NCI-H1436 (cell line): ENCODE results near the gene PSME4.
"Not testable (repeated sequence)": the region's sequence is repeated elsewhere in the genome, so short reads cannot be mapped to it uniquely, and the experiment has no call there.

Experiments
- DNase-seq: peaks from one replicate; lab custom pipeline; 2025; lab: John Stamatoyannopoulos, UW

Gene PSME4

DNA sequence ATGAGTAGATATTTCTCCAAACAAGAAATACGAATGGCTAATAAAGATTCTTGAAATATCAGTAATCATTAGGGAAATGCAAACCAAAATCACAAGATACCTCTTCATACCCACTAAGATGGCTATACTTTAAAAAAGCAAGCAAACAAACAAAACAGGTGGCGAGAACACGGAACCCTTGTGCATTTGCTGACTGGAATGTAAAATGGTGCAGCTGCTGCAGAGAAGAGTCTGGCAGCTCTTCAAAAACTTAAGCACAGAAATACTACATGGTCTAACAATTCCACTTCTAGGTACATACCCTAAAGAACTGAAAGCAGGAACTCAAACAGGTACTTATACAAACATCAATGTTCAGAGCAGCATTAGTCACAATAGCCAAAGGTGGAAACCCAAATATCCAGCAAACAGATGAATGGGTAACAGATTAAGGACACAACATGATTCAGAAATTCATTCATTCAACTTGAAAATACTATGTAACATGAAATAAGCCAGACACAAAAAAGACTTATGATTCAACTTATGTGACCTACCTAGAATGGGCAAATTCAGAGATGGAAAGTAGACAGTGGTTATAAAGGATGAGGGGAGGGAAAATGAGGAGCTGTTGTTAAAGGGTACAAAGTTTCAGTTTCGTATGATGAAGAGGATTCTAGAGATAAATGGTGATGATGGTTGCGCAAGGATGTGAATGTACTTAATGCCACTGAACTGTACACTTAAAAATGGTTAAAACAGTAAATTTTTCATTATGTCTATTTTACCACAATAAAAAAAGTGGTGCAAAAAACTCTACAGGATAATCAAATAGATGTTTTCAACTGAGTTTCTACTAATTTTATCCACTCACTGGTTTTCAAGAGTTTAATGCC, 84.2 kb downstream of the PSME4 start:
- DNase-seq = no peak

DNA sequence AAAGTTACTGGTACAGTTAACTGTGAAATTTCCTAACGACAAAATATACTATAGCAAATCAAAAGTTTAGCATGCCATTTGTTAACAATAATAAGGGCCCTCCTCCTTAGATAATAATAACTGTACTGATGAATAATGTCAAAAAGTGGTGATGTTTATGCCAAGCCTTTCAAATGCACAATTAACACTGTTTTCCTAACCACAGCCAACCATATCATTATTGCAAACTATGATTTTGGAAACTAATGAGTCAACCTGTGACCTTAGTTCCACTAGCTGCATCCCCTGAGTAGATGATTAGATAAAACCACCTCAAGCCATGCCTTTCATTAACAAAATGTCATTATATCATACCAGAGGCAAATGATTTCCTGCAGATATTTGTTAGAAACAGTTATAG, 85.9 kb downstream of the PSME4 start:
- no peak for DNase-seq

- no peak for DNase-seq
Measured at GRCh38 chr2:53881986-53882385, 88.8 kb downstream of the PSME4 start.

DNA sequence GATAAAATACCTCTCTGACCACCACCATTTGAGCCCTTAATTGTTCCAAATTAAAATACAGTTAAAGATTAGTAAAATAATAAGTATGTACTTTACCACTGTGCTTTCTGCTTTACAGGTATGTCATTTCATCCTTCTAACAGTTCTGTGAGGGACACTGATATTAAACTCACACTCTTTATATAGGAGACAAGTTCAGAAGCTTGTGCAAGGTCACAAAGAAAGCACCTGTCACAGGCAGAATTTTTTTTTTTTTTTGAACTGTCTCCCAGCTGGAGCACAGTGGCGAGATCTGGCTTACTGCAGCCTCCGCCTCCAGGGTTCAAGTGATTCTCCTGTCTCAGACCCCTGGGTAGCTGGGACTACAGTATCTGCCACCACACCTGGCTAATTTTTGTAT, 89.4 kb downstream of the PSME4 start:
- no peak for DNase-seq

DNA sequence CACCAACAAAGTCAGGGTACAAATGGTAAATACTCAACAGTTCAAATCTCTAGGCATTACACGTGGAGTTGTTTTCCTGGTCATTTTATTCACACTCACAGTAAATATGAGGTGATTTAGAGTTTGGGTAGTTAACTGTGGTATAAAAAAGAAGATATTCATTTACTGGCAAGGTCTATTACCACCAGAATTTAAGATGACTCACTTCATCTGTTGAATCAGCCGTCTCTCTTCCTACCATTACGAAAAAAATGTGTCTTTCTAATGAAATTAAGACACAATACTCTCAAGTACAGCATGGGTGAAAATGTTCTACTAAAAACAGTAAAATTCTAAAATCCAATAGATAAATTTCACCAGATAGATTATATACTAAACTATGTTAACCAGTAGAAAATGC, 90.0 kb downstream of the PSME4 start:
- no peak for DNase-seq

- DNase-seq = no peak
Measured at GRCh38 chr2:53877556-53877955, 93.2 kb downstream of the PSME4 start.

DNA sequence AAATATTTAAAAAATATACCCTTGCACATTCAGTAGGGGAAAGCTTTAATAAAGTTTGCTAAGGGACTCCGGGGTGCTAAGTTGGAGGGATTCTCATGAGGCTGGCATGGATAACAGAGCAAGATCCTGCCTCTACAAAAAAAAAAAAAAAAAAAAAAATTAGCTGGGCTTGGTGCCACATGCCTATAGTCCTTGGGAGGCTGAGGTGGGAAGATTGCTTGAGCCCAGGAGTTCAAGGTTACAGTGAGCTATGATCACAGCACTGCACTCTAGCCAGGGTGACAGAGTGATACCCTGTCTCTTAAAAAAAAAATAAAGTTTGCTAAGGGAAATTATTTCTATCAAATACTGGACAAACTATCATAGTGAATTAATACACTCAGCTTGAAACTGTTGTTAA, 93.7 kb downstream of the PSME4 start:
- no peak for DNase-seq

DNA sequence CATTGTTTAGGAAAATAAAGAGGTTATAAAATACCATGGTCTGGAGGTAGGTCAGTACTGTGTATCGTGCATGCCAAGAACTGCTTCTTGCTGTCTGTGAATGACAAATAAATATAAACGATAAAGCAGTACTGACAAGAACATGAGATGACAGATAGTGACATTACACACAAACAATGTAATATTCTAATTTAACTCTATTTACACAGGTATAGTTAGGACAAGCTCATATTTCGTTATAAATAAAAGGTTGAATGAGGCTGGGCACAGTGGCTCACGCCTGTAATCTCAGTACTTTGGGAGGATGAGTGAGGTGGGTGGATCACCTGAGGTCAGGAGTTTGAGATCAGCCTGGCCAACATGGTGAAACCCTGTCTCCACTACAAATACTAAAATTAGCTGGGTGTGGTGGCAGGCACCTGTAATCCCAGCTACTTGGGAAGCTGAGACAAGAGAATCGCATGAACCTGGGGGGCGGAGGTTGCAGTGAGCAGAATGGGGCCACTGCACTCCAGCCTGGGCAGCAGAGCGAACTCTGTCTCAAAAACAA, 96.3 kb downstream of the PSME4 start:
- no peak for DNase-seq

- no peak for DNase-seq
Measured at GRCh38 chr2:53867773-53868172, 103.0 kb downstream of the PSME4 start.

DNA sequence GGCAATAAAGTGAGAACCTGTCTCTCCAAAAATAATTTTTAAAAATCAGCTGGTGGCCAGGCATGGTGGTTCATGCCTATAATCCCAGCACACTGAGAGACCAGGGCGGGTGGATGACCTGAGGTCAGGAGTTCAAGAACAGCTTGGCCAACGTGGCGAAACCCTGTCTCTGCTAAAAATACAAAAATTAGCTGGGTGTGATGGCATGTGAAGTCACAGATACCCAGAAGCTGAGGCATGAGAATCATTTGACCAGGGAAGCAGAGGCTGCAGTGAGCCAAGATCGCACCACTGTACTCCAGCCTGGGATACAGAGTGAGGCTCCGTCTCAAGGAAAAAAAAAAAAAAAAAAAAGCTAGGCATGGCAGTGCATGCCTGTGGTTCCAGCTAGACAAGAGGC, 103.6 kb downstream of the PSME4 start:
- no peak for DNase-seq

- no peak for DNase-seq
Measured at GRCh38 chr2:53865962-53866361, 104.8 kb downstream of the PSME4 start.

DNA sequence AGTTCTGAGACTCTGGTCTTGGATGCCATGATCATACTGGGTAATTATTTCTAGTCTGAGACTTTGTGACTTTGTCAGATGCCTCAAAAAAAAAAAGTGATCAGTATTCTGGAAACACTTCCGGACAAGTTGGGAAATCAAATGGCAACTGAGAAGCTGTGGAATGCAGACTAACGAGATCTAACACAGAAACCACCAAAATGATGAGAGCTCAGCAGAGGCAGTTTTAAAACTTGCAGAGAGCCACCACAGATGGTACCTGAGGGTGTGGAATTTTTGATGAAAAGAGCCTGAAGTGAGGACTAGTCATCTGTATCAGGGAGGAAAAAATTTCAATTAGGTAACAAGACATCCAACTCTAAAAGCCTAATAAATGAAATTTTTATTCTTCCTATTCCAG, 105.5 kb downstream of the PSME4 start:
- DNase-seq = no peak

- DNase-seq = no peak
Measured at GRCh38 chr2:53863538-53864227, 107.1 kb downstream of the PSME4 start.

GRCh38 chr2:53861824-53862223, 109.0 kb downstream of the PSME4 start:
- no peak for DNase-seq

GRCh38 chr2:53859206-53860181, 111.3 kb downstream of the PSME4 start, which contains the start of gene GPR75:
TSS of gene GPR75 (minus strand) at chr2:53859967. CDS start at chr2:53854756, 5,211 bp downstream.
- no peak for DNase-seq

DNA sequence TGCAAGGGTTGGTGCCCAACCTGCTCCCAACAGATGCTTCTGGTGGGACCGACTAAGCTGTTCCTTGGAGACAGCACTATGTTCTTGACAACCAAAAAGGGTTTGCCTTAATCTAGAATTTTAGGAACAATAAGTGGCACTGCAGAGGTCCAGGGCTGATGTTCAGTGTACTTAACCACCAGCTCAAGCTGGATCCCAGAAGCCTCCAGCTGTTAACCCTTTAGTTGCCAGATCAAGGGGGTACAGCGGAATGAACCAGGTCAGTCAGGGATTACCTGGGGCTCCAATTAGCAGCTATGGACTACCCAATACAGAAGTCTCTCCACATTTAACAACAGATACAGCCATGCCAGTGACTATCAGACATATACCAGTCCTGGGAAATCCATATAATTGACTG, 114.5 kb downstream of the PSME4 start:
- DNase-seq = no peak

DNA sequence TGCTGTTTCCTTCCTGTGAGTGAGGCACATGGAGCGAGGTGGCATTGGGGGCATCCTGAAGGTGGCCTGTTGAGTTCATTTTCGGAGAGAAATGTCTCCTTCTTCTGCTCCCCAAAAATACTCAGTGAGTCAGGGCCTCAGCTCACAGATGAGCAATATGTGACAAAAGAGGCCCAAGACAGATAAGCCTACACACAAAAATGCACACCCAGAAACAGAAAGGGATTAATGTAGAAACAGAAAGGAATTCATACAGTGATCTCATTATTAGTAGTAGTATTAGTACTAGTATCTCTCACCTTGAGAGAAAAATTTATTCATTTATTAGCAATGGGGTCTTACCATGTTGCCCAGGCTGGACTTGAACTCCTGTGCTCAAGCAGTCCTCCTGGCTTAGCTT, 116.1 kb downstream of the PSME4 start:
- no peak for DNase-seq

DNA sequence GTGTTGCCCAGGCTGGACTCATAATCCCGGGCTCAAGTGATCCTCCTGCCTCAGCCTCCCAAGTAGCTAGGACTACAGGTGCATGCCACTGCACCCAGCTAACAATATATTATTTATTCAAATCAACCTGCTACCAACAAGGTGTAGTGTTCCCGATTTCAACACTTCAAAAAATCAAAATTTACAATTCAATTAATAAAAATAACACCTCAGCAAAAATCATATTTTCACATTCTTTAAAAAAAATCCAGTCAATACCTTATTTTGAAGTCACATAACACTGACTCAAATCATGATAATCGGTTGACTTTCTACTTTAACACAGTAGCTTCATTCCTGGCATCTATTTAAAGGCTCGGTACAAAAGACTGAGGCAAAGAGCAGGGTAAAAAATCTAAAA, 118.3 kb downstream of the PSME4 start:
- DNase-seq = no peak

GRCh38 chr2:53851052-53851757, 119.6 kb downstream of the PSME4 start:
- not testable (repeated sequence) for DNase-seq

- DNase-seq = no peak
Measured at GRCh38 chr2:53848062-53848461, 122.7 kb downstream of the PSME4 start.

DNA sequence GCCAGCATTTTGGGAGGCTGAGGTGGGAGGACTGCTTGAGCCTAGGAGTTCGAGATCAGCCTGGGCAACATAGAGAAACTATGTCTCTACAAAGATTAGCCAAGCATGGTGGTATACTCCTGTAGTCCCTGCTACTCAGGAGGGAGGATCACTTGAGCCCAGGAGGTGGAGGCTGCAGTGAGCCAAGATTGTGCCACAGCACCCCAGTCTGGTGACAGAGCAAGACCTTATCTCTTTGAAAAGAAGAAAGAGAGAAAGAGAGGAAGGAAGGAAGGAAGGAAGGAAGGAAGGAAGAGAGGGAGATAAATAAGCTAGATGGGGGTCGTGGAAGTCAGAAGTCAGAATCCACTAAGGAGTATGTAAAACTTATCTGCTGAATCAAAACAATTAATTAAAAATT, 127.2 kb downstream of the PSME4 start:
- no peak for DNase-seq
